HepG2 (cell line): ENCODE measurements around the gene NOPCHAP1. TPM values are rescaled to one million over a fixed set of nuclear protein-coding genes. Genes with fewer than 3 reads are reported as not detected.

Source experiments
- ATAC-seq: fragments of 200-7000 bp; cut with Tn5 transposase; 3 replicates; pipeline ENCODE4 v1.9.1; 2020; ENCODE audit warnings: mild to moderate bottlenecking, moderate library complexity
- BruUV-seq: library from RNA; stranded (reverse); fragments of 400-500 nt; replicated peaks from 2 replicates; lab custom pipeline; 2021; lab: Mats Ljungman, UMichigan
- CTCF ChIA-PET: fragments of 300-600 bp; formaldehyde crosslinking; extraction: SDS; loops from one replicate; lab custom pipeline; 2021; ENCODE audit warnings: low total read pairs, inconsistent platforms, low intra/inter-chr PET ratio; lab: Yijun Ruan, JAX
- POLR2A ChIA-PET: fragments of 350-600 bp; sonication (Branson Sonifier 250); formaldehyde crosslinking; loops from one replicate; lab custom pipeline; 2020; ENCODE audit warnings: antibody characterized with exemption, inconsistent platforms; lab: Yijun Ruan, JAX
- DNase-seq: peaks from one replicate; pipeline ENCODE4 v3.0.0-alpha.2; 2015; ENCODE audit warnings: low spot score
- FAIRE-seq: peaks from 3 replicates; lab custom pipeline; 2011; peaks lifted over from hg19 to GRCh38; lab: Jason Lieb, UNC
- H2AFZ ChIP-seq: one replicate; pipeline ENCODE4 v1.6.1; 2011; ENCODE audit warnings: low read length, inconsistent platforms
- H3K27ac ChIP-seq: fragments of 300-600 bp; 3 replicates; pipeline ENCODE4 v1.8.0; 2011; ENCODE audit warnings: mixed run types, mild to moderate bottlenecking, mixed read lengths, low read length, inconsistent platforms; ENCODE audit not compliant: insufficient read depth; ENCODE audit errors: extremely low read length
- H3K27me3 ChIP-seq, 2 experiments: fragments of 200-600 bp in 1 of 2; 2 replicates in 1 of 2; 3 replicates in 1 of 2; pipeline versions ENCODE4 v1.6.0 to v1.8.0; 2011; ENCODE audit warnings: low read length in 2 of 2, mild to moderate bottlenecking in 2 of 2, moderate library complexity in 2 of 2, inconsistent platforms in 1 of 2; ENCODE audit not compliant: insufficient read depth in 2 of 2, control insufficient read depth in 1 of 2
- H3K36me3 ChIP-seq, 2 experiments: fragments of 200-600 bp in 1 of 2; replicated peaks in 1 of 2; 2 replicates in 1 of 2; 3 replicates in 1 of 2; pipeline versions ENCODE4 v1.5.1 to v1.8.0; 2011; ENCODE audit warnings: low read length in 2 of 2, inconsistent platforms in 1 of 2; ENCODE audit not compliant: insufficient read depth in 2 of 2, control insufficient read depth in 1 of 2
- H3K4me1 ChIP-seq: 2 replicates; pipeline ENCODE4 v1.5.1; 2012; ENCODE audit warnings: low read length, inconsistent platforms; ENCODE audit not compliant: insufficient read depth
- H3K4me2 ChIP-seq: 2 replicates; pipeline ENCODE4 v1.6.0; 2011; ENCODE audit warnings: low read depth, low read length, inconsistent platforms
- H3K4me3 ChIP-seq, 3 experiments: fragments of 200-600 bp in 1 of 3; sonication (generic), shearing (Covaris generic) in 1 of 3; replicated peaks in 1 of 3; 2 replicates each; pipeline ENCODE4 v1.5.1; 2011 to 2016; ENCODE audit warnings: low read length in 3 of 3, inconsistent platforms in 2 of 3, low read depth in 2 of 3, mild to moderate bottlenecking in 2 of 3, control low read depth in 1 of 3, mixed read lengths in 1 of 3; ENCODE audit not compliant: insufficient read depth in 1 of 3
- H3K79me2 ChIP-seq: one replicate; pipeline ENCODE4 v1.6.1; 2011; ENCODE audit warnings: low read length, inconsistent platforms; ENCODE audit not compliant: insufficient read depth
- H3K9ac ChIP-seq: 2 replicates; pipeline ENCODE4 v1.6.0; 2011; ENCODE audit warnings: mild to moderate bottlenecking, low read depth, low read length, inconsistent platforms; ENCODE audit not compliant: insufficient read depth
- H3K9me3 ChIP-seq: 2 replicates; pipeline ENCODE4 v1.5.1; 2012; ENCODE audit warnings: mild to moderate bottlenecking, low read length
- H4K20me1 ChIP-seq: 2 replicates; pipeline ENCODE4 v1.6.0; 2011; ENCODE audit warnings: inconsistent platforms, mild to moderate bottlenecking, low read length, moderate library complexity; ENCODE audit not compliant: insufficient read depth
- CHCHD3 ChIP-seq: sonication (generic); formaldehyde crosslinking; IDR thresholded peaks from 2 replicates; pipeline ENCODE4 v1.8.0; 2022; ENCODE audit warnings: mild to moderate bottlenecking, missing genetic modification reagents, moderate library complexity
- HNF4A ChIP-seq: sonication (generic); formaldehyde crosslinking; IDR thresholded peaks from 2 replicates; pipeline ENCODE4 v1.4.0; 2020; ENCODE audit warnings: missing genetic modification reagents
- KDM1A ChIP-seq: IDR thresholded peaks from 2 replicates; pipeline ENCODE4 v1.6.1; 2016; ENCODE audit warnings: missing compliant biosample characterization
- KLF11 ChIP-seq: IDR thresholded peaks from 2 replicates; pipeline ENCODE4 v1.6.1; 2016; ENCODE audit warnings: missing compliant biosample characterization
- NRL ChIP-seq: sonication (generic); formaldehyde crosslinking; IDR thresholded peaks from 2 replicates; pipeline ENCODE4 v1.5.0; 2020; ENCODE audit warnings: missing genetic modification reagents, mild to moderate bottlenecking, moderate library complexity, borderline replicate concordance
- ZNF230 ChIP-seq: sonication (generic); formaldehyde crosslinking; IDR thresholded peaks from 2 replicates; pipeline ENCODE4 v1.4.0; 2020; ENCODE audit warnings: mild to moderate bottlenecking, missing genetic modification reagents
- ZNF550 ChIP-seq: sonication (generic); formaldehyde crosslinking; IDR thresholded peaks from 2 replicates; pipeline ENCODE4 v1.4.0; 2020; ENCODE audit warnings: mild to moderate bottlenecking, missing genetic modification reagents, borderline replicate concordance
- ZNF670 ChIP-seq: sonication (generic); formaldehyde crosslinking; IDR thresholded peaks from 2 replicates; pipeline ENCODE4 v1.8.0; 2022; ENCODE audit warnings: mild to moderate bottlenecking, missing genetic modification reagents, borderline replicate concordance
- ZNF672 ChIP-seq: sonication (generic); formaldehyde crosslinking; IDR thresholded peaks from 2 replicates; pipeline ENCODE4 v1.8.1; 2022; ENCODE audit warnings: missing genetic modification reagents
- ZNF883 ChIP-seq: sonication (generic); formaldehyde crosslinking; IDR thresholded peaks from 2 replicates; pipeline ENCODE4 v1.5.1; 2020; ENCODE audit warnings: mild to moderate bottlenecking, missing genetic modification reagents; ENCODE audit errors: not compliant biosample characterization
- WGBS: methylation state at CpG from one replicate; pipeline ENCODE4 v1.1.6; 2017; ENCODE audit warnings: low lambda C conversion rate; 5-methylcytosine and 5-hydroxymethylcytosine counted together
- in situ Hi-C: cut with HindIII; loops from 2 replicates; pipeline ENCODE4 v1.10.0; 2017; ENCODE audit warnings: low pct_unique_long_range_greater_than_20kb; ENCODE audit not compliant: extremely low pct_ligation_motif_present
- intact Hi-C: fragments of 100-400 bp; cut with micrococcal nuclease; formaldehyde crosslinking; loops from one replicate; pipeline ENCODE4 v1.10.0; 2022; ENCODE audit not compliant: unreplicated experiment
- polyA plus RNA-seq, 8 experiments: library from polyadenylated mRNA; depleted of rRNA in 3 of 8; stranded (reverse) in 7 of 8; unstranded in 1 of 8; fragments of >200 nt; fragmentation: Illumina TruSeq in 4 of 8; extraction: Trizol in 4 of 8; gene quantifications; 2 replicates each; pipeline versions ENCODE4 v1.2.1 to v1.2.3, GENCODE V29; 2011 to 2016; ENCODE audit warnings: low read depth in 4 of 8, missing spikeins in 1 of 8, mixed read lengths in 1 of 8; ENCODE audit not compliant: insufficient read depth in 1 of 8
- total RNA-seq, 5 experiments: library from RNA; depleted of rRNA; stranded (reverse); fragments of >200 nt; fragmentation: Illumina TruSeq; extraction: Trizol; gene quantifications; 2 replicates each; pipeline ENCODE4 v1.2.3, GENCODE V29; 2016; ENCODE audit warnings: low read depth in 1 of 5
- TF ChIP-seq, protein P1 (sequence below): sonication (generic); formaldehyde crosslinking; IDR thresholded peaks from 2 replicates; pipeline ENCODE4 v1.5.0; 2020; ENCODE audit warnings: missing genetic modification reagents
- TF ChIP-seq, protein P2 (sequence below): sonication (generic); formaldehyde crosslinking; IDR thresholded peaks from 2 replicates; pipeline ENCODE4 v1.5.0; 2020; ENCODE audit warnings: mild to moderate bottlenecking, missing genetic modification reagents
- TF ChIP-seq, protein P3 (sequence below): sonication (generic); formaldehyde crosslinking; IDR thresholded peaks from 2 replicates; pipeline ENCODE4 v1.5.0; 2020; ENCODE audit warnings: missing genetic modification reagents, mild to moderate bottlenecking, borderline replicate concordance
- TF ChIP-seq, protein P4 (sequence below): sonication (generic); formaldehyde crosslinking; IDR thresholded peaks from 2 replicates; pipeline ENCODE4 v1.5.0; 2020; ENCODE audit warnings: missing genetic modification reagents
- TF ChIP-seq, protein P5 (sequence below): sonication (generic); formaldehyde crosslinking; IDR thresholded peaks from 2 replicates; pipeline ENCODE4 v1.9.0; 2021; ENCODE audit warnings: missing genetic modification reagents, borderline replicate concordance

The NOPCHAP1 gene
- total and polyA plus RNA-seq, 2 of the 13 experiments (the other 11 are each of a cell fraction or from before 2014, with no cell fraction given) = 5.7 to 38.1 TPM

DNA sequence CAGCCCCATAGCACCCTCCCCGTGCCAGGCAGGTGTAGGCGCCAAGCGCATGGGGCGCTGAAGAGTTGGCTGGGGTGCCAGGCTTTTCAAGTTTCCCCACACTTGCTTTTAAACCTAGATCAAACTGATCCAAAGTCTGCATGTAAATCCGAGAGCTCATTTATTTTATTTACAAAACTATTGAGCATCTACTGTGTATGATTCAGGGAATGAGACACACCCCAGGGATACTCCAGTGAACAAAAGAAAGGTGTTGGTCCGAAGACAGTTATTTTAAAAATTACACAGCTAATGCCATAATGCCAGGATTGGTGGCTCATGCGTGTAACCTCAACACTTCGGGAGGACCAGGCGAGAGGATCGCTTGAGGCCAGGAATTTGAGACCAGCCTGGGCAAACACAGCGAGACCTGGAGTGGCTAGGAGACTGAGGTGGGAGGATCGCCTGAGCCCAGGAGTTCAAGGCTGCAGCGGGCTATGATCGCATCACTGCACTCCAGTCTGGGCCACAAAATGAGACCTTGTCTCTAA is 27.2 kb upstream of the NOPCHAP1 start (continued):
- TF ChIP-seq NRL (CRISPR knock-in tag) = no peak
- peak; percentile 57; the same call in 1 of the 2 replicates for TF ChIP-seq HNF4A (CRISPR knock-in tag)
- no peak for TF ChIP-seq ZNF672 (CRISPR knock-in tag)

DNA sequence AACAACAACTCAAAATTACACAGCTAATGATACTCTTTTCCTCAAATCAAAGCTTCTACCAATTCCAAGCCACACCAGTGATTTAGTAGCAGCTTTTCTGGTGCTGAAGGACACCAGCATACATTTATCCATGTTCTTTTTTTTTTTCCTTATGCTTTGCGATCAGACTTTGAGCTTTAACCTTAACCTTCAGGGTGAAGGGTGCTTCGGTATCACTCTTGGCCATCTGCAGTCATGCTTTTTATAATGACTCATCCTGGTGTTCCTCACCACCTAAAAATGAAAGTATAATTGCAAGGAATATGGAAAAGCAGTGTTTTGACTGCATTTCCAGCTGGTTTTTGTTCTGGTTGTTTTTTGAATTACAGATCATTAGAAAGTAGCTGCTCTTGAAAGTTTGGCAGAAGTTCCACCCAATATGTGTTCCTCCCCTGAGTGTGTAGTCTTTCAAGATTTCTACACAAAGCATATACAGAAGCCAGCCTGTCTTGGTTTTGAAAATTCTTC is 26.7 kb upstream of the NOPCHAP1 start:
- ATAC-seq = no peak
- Histone ChIP-seq H3K9ac (peak overlapping the region; percentile 81; the same call in 1 of the 2 replicates), H3K36me3 (no peaks in the 10 kb centered on the region), H3K27me3 (no peaks in the 10 kb centered on the region; a peak in 3 of 5 replicates), H3K79me2 (no peaks in the 10 kb centered on the region), H2AFZ (peak overlapping the region; percentile 22), H3K9me3 (no peaks in the 10 kb centered on the region), H4K20me1 (no peaks in the 10 kb centered on the region), H3K4me1 (peaks cover 29% of the 10 kb centered on the region), H3K4me2 (peak overlapping the region; percentile 94), H3K27ac (peak overlapping the region; percentile 65), H3K4me3 (peak overlapping the region; percentile 61 to 87 (median 78))
- in situ Hi-C loops = no loop called here
- WGBS = 12% methylated on average over 2 of the region's 2 CpGs
- intact Hi-C loops = loop anchor here (1.0 to 5.0 kb wide), 2 partner anchors 27 to 62 kb away; partner anchors contain the start of gene NOPCHAP1
- FAIRE-seq = no peak
- no TSS peak for BruUV-seq
- CTCF ChIA-PET = no interaction called here
- POLR2A ChIA-PET = interaction anchor here (1.3 to 2.2 kb wide), 5 partner anchors 12 to 672 kb away, joined by 3 to 6 read pairs (median 5); partner anchors contain the start of gene WASHC4
- DNase-seq = peak; percentile 25
- no peak for TF ChIP-seq KLF11 (CRISPR knock-in tag)
- TF ChIP-seq ZNF230 (CRISPR knock-in tag) = no peak
- TF ChIP-seq, protein P1, sequence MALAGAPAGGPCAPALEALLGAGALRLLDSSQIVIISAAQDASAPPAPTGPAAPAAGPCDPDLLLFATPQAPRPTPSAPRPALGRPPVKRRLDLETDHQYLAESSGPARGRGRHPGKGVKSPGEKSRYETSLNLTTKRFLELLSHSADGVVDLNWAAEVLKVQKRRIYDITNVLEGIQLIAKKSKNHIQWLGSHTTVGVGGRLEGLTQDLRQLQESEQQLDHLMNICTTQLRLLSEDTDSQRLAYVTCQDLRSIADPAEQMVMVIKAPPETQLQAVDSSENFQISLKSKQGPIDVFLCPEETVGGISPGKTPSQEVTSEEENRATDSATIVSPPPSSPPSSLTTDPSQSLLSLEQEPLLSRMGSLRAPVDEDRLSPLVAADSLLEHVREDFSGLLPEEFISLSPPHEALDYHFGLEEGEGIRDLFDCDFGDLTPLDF (CRISPR knock-in tag) = no peak
- TF ChIP-seq, protein P2, sequence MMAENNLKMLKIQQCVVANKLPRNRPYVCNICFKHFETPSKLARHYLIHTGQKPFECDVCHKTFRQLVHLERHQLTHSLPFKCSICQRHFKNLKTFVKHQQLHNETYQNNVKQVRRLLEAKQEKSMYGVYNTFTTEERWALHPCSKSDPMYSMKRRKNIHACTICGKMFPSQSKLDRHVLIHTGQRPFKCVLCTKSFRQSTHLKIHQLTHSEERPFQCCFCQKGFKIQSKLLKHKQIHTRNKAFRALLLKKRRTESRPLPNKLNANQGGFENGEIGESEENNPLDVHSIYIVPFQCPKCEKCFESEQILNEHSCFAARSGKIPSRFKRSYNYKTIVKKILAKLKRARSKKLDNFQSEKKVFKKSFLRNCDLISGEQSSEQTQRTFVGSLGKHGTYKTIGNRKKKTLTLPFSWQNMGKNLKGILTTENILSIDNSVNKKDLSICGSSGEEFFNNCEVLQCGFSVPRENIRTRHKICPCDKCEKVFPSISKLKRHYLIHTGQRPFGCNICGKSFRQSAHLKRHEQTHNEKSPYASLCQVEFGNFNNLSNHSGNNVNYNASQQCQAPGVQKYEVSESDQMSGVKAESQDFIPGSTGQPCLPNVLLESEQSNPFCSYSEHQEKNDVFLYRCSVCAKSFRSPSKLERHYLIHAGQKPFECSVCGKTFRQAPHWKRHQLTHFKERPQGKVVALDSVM (CRISPR knock-in tag) = 0 out of 2 replicates have a peak, but pooled peaks have one; percentile 12
- no peak for TF ChIP-seq ZNF883 (CRISPR knock-in tag)
- TF ChIP-seq ZNF670 (CRISPR knock-in tag) = no peak
- TF ChIP-seq ZNF550 (CRISPR knock-in tag) = no peak
- TF ChIP-seq, protein P3, sequence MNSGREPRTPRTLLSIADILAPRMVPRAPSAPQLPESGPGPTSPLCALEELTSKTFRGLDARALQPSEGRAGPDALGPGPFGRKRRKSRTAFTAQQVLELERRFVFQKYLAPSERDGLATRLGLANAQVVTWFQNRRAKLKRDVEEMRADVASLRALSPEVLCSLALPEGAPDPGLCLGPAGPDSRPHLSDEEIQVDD (CRISPR knock-in tag) = no peak
- TF ChIP-seq, protein P4, sequence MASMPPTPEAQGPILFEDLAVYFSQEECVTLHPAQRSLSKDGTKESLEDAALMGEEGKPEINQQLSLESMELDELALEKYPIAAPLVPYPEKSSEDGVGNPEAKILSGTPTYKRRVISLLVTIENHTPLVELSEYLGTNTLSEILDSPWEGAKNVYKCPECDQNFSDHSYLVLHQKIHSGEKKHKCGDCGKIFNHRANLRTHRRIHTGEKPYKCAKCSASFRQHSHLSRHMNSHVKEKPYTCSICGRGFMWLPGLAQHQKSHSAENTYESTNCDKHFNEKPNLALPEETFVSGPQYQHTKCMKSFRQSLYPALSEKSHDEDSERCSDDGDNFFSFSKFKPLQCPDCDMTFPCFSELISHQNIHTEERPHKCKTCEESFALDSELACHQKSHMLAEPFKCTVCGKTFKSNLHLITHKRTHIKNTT = no peak
- TF ChIP-seq, protein P5, sequence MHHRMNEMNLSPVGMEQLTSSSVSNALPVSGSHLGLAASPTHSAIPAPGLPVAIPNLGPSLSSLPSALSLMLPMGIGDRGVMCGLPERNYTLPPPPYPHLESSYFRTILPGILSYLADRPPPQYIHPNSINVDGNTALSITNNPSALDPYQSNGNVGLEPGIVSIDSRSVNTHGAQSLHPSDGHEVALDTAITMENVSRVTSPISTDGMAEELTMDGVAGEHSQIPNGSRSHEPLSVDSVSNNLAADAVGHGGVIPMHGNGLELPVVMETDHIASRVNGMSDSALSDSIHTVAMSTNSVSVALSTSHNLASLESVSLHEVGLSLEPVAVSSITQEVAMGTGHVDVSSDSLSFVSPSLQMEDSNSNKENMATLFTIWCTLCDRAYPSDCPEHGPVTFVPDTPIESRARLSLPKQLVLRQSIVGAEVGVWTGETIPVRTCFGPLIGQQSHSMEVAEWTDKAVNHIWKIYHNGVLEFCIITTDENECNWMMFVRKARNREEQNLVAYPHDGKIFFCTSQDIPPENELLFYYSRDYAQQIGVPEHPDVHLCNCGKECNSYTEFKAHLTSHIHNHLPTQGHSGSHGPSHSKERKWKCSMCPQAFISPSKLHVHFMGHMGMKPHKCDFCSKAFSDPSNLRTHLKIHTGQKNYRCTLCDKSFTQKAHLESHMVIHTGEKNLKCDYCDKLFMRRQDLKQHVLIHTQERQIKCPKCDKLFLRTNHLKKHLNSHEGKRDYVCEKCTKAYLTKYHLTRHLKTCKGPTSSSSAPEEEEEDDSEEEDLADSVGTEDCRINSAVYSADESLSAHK (CRISPR knock-in tag) = no peak
- no peak for TF ChIP-seq CHCHD3
- TF ChIP-seq KDM1A = no peak
